Adrenal gland (tissue), 12 donors: ENCODE measurements around the gene NUBP1. TPM values are rescaled to one million over a fixed set of nuclear protein-coding genes. Genes with fewer than 3 reads are reported as not detected.
"Not testable (repeated sequence)": the region's sequence is repeated elsewhere in the genome, so short reads cannot be mapped to it uniquely, and the experiment has no call there.

Experiments used
- DNase-seq, 7 donors: peaks; one replicate each; pipeline ENCODE4 v3.0.0-alpha.2; 2019 to 2020
- H3K27ac ChIP-seq, 5 donors: fragments of 200-600 bp; sonication (generic) in 4 of 5; 1 replicate in 3 of 5; 2 replicates in 2 of 5; pipeline versions ENCODE4 v1.5.1 to v1.8.0; 2016 to 2020; ENCODE audit warnings: mild to moderate bottlenecking in 1 of 5
- H3K27me3 ChIP-seq: fragments of 200-600 bp; 2 replicates; pipeline ENCODE4 v1.8.0; 2021
- H3K36me3 ChIP-seq, 2 donors: fragments of 200-600 bp; replicated peaks in 1 of 2; 1 replicate in 1 of 2; 2 replicates in 1 of 2; pipeline versions ENCODE4 v1.5.1 to v1.8.0; 2018 to 2022
- H3K4me1 ChIP-seq, 2 donors: fragments of 200-600 bp; replicated peaks in 1 of 2; 1 replicate in 1 of 2; 2 replicates in 1 of 2; pipeline versions ENCODE4 v1.5.1 to v1.8.0; 2018 to 2021
- H3K4me3 ChIP-seq, 4 donors: fragments of 200-600 bp; sonication (generic) in 3 of 4; one replicate each; pipeline ENCODE4 v1.5.1; 2016 to 2018
- H3K9me3 ChIP-seq, 3 donors: fragments of 200-600 bp; sonication (generic) in 1 of 3; replicated peaks in 1 of 3; 1 replicate in 2 of 3; 2 replicates in 1 of 3; pipeline versions ENCODE4 v1.5.1 to v1.8.0; 2016 to 2021
- CTCF ChIP-seq, 6 experiments: fragments of 450-650 bp in 4 of 6; fragments of 200-600 bp in 2 of 6; sonication (generic) in 1 of 6; IDR thresholded peaks; 1 replicate in 5 of 6; 2 replicates in 1 of 6; pipeline versions ENCODE4 v1.5.1 to v1.8.0; 2016 to 2021; ENCODE audit warnings: antibody characterized with exemption in 6 of 6, mild to moderate bottlenecking in 2 of 6, moderate library complexity in 1 of 6
- POLR2A ChIP-seq, 2 donors: fragments of 450-650 bp; IDR thresholded peaks; one replicate each; pipeline ENCODE4 v1.6.1; 2017; ENCODE audit warnings: antibody characterized with exemption in 2 of 2, mild to moderate bottlenecking in 2 of 2, moderate library complexity in 1 of 2
- WGBS, 4 donors: extraction: QIAGEN DNeasy Blood & Tissue Kit in 2 of 4; methylation state at CpG; one replicate each; pipeline versions ENCODE4 v1.1.5 to v1.1.7; 2013 to 2017; 5-methylcytosine and 5-hydroxymethylcytosine counted together
- intact Hi-C, 2 donors: fragments of 100-400 bp; cut with DNase I; formaldehyde crosslinking; loops; one replicate each; pipeline versions ENCODE4 v1.14.1 to v1.15.0; 2022 to 2023
- polyA plus RNA-seq, 3 donors: library from polyadenylated mRNA; stranded (reverse); fragments of 200-250 nt in 2 of 3; fragments of 350-450 nt in 1 of 3; fragmentation: Illumina TruSeq in 1 of 3; extraction: RNeasy Lipid Tissue Mini Kit (QIAGEN cat#74804) in 1 of 3; gene quantifications; one replicate each; pipeline ENCODE4 v1.2.3, GENCODE V29; 2013 to 2014
- total RNA-seq, 9 donors: library from RNA; depleted of rRNA in 4 of 9; stranded (reverse); fragments of >200 nt in 4 of 9; fragments of 120-200 nt in 1 of 9; fragmentation: NEBNext Ultra II Directional in 1 of 9; extraction: Animal tissue kit (Norgen Biotek cat#: 25700) in 1 of 9; gene quantifications; one replicate each; pipeline versions ENCODE4 v1.1.0 to v1.2.4, GENCODE V29; 2013 to 2023
- donor health status: healthy with polysubstance abuse.
- donor health status: Bipolar disorder and iron deficiency.
- donor health status: DM: yes; HTN: yes; CAD: no.
- donor health status: DM: no; HTN: no; CAD: no.
- donor health status: DM: no; HTN: no; CAD: no.
- donor health status: DM: yes; HTN: yes; CAD: no.

The NUBP1 gene
- total and polyA plus RNA-seq, 12 donors: 22.5 to 91.8 (median 57.4) TPM

GRCh38 chr16:10782628-10783027, 39.0 kb downstream of the NUBP1 start:
- 83 to 100% (median 97%) methylated on average over 2 of the region's 2 CpGs for WGBS, 4 donors

GRCh38 chr16:10787304-10787703, 43.7 kb downstream of the NUBP1 start:
- Histone ChIP-seq H3K36me3 (no peaks in the 10 kb centered on the region), H3K27ac (no peak overlapping the region), H3K9me3 (no peaks in the 10 kb centered on the region), H3K4me1 (no peaks in the 10 kb centered on the region), H3K27me3 (no peaks in the 10 kb centered on the region), H3K4me3 (no peak overlapping the region)
- TF ChIP-seq POLR2A (IDR thresholded peaks at IDR 0.05) (no peak), CTCF (IDR thresholded peaks at IDR 0.05) (no peak)
- DNase-seq: no peak
- intact Hi-C loops: no loop called here
- 86 to 92% (median 89%) methylated on average over 5 of the region's 5 CpGs for WGBS, 4 donors

More at GRCh38 chr16:10782628-10783027, 39.0 kb downstream of the NUBP1 start:
- no peak for TF ChIP-seq POLR2A (IDR thresholded peaks at IDR 0.05)
- TF ChIP-seq CTCF (IDR thresholded peaks at IDR 0.05): no peak
- no peaks in the 10 kb centered on the region for H3K36me3 ChIP-seq
- H3K27ac ChIP-seq: no peak overlapping the region
- no peaks in the 10 kb centered on the region for H3K4me1 ChIP-seq
- intact Hi-C loops: no loop called here
- DNase-seq: no peak
- H3K9me3 ChIP-seq: no peaks in the 10 kb centered on the region
- H3K4me3 ChIP-seq: no peak overlapping the region
- H3K27me3 ChIP-seq: no peaks in the 10 kb centered on the region

DNA sequence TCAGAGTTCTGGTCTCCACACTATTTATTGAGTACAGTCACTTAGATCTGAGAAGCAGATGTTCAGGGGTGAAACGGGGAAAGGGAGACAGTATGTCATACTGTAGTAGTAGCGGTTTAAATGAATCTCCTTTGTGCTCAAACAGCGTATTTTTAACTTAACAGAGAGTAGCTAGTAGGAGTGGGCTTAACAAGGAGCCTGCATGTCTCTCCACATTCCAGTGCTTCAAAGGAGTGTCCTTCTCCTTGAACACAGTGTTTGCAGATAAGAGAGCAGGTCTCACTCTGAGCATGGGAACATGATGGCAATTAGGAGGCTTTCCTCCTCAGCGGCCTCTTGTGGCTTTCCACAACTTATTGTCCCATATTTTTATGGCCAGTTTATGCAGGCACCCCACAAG, 45.0 kb downstream of the NUBP1 start:
- H3K27ac ChIP-seq, H3K27me3 ChIP-seq, H3K4me3 ChIP-seq, H3K4me1 ChIP-seq, H3K9me3 ChIP-seq, intact Hi-C loops, DNase-seq, H3K36me3 ChIP-seq: not testable (repeated sequence)
- 72 to 83% (median 74%) methylated on average over 3 to 4 of the region's 4 CpGs for WGBS, 4 donors

DNA sequence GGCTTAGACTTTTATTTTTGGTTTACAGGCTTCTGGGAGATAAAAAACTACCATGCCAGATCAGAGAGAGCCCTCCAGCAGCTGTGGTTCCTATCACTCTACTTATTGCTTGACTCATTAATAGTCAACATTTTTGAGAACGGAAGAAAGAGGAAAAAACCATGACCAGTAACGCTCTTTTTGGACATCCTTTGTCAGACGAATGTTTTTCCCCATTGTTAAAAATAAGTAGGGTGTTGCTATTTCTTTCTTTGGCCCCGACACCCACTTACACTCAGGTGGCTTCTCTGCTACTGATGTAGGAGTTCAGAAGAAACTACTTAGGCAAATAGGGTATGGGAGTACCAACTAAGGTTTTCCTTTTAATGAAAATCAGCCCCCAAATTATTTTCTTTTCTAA, 47.4 kb downstream of the NUBP1 start:
- Histone ChIP-seq H3K36me3 (no peaks in the 10 kb centered on the region), H3K4me3 (no peak overlapping the region), H3K4me1 (no peaks in the 10 kb centered on the region), H3K27ac (no peak overlapping the region), H3K9me3 (no peaks in the 10 kb centered on the region), H3K27me3 (no peaks in the 10 kb centered on the region)
- intact Hi-C loops: no loop called here
- TF ChIP-seq POLR2A (IDR thresholded peaks at IDR 0.05) (no peak), CTCF (IDR thresholded peaks at IDR 0.05) (no peak)
- DNase-seq: no peak
- WGBS, 4 donors: 73 to 85% (median 77%) methylated on average over 4 of the region's 4 CpGs

- H3K9me3 ChIP-seq: no peaks in the 10 kb centered on the region
- H3K27ac ChIP-seq: no peak overlapping the region
- DNase-seq: no peak
- intact Hi-C loops: no loop called here
- H3K27me3 ChIP-seq: no peaks in the 10 kb centered on the region
- no peaks in the 10 kb centered on the region for H3K36me3 ChIP-seq
- TF ChIP-seq CTCF (IDR thresholded peaks at IDR 0.05): no peak
- no peak for TF ChIP-seq POLR2A (IDR thresholded peaks at IDR 0.05)
- no peak overlapping the region for H3K4me3 ChIP-seq
- 62 to 92% (median 84%) methylated on average over 3 of the region's 3 CpGs for WGBS, 4 donors
- no peaks in the 10 kb centered on the region for H3K4me1 ChIP-seq
Observed at GRCh38 chr16:10799736-10800135, 56.1 kb downstream of the NUBP1 start.
